HG02642 (cell line): ENCODE measurements around the gene UGT1A9.
"Not testable (repeated sequence)": the region's sequence is repeated elsewhere in the genome, so short reads cannot be mapped to it uniquely, and the experiment has no call there.

Experiments
- ATAC-seq: cut with Tn5 transposase; IDR thresholded peaks from one replicate; pipeline ENCODE4 v1.9.1; 2021; ENCODE audit warnings: mild to moderate bottlenecking; ENCODE audit not compliant: unreplicated experiment, poor library complexity

The UGT1A9 gene

DNA sequence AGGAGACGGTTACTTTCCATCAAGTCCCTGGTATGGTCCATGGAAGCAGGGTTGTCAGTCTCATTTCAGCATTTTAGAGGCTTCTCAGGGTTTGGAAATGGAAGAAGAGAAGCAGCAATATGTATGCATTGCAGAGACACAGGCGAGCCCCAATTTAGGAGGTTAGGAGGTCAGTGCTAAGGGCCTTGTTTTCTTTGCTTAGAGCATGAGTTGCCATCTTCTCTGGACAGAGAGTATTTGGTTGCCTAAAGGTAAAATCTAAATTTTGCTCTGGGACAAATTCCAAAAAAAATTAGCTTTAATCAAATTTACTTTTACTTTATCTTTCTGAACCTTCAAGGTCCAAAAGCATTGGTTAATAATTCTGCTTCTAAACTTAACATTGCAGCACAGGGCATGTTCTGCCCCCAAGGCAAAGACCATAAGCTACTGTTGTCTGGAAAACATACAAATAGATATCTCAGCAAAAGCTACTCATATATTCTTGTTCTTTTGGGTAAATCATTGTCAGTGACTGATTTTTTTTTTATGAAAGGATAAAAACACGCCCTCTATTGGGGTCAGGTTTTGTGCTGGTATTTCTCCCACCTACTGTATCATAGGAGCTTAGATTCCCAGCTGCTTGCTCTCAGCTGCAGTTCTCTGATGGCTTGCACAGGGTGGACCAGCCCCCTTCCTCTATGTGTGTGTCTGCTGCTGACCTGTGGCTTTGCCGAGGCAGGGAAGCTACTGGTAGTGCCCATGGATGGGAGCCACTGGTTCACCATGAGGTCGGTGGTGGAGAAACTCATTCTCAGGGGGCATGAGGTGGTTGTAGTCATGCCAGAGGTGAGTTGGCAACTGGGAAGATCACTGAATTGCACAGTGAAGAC, at the start of gene UGT1A9:
UGT1A9 (plus strand) TSS at position 609 of the 872 bp plus-strand sequence; CDS start at position 646, 37 bp downstream.
- no peak for ATAC-seq

DNA sequence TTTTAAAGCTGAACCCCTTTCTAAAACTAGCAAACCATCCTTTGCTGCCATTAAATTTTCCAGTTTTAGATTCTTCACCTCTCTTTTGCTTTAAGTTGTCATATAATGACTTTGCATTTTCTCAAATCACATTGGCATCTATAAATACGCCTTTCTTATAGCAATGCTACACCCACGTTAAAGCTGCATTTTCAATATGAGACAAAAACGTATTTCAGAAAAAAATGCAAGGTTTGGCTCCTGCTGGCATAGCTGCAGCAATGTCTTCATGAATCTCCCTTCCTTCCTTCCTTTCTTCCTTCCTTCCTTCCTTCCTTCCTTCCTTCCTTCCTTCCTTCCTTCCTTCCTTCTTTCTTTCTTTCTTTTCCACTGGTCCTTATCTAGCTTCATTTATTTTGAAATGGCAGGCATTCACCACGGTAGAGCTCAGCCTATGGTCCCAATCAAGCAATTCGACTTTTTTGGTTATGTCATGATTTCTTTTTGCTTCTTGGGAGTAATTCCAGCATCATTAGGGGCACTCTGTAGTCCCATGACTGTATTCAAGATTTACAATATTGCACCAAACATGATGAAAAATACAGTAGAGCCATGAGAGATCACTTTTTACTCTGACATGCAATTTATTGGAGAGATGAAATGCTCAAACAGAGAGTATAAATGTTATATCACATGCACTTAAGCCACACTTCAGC, 44.2 kb upstream of the UGT1A9 start:
- no peak for ATAC-seq

DNA sequence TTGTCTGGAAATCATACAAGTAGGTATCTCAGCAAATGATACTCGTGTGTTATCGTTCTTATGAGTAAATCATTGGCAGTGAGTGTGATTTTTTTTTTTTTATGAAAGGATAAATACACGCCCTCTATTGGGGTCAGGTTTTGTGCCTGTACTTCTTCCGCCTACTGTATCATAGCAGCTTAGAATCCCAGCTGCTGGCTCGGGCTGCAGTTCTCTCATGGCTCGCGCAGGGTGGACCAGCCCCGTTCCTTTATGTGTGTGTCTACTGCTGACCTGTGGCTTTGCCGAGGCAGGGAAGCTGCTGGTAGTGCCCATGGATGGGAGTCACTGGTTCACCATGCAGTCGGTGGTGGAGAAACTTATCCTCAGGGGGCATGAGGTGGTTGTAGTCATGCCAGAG, 35.4 kb upstream of the UGT1A9 start, which contains the start of gene UGT1A10:
UGT1A10 (plus strand) TSS at position 143 of the 400 bp plus-strand sequence; CDS start at position 218, 75 bp downstream.
- ATAC-seq = not testable (repeated sequence)

DNA sequence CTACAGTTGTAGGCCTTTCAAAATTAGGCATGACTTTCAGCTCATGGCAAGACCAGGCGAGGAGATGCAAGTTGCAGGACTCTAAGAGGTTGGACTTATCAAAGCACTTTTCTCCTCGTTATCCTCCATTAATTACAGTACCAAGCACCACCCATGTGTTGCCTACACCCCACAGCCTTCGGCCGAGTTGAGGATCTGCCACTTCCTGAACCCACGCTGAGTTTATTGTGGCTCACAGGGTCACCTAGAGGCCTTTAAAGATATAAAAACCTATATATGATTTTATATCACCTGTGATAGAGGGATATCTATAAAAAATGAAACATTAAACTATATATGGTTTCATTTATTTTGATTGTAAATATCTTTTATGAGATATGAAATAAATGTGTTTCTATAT, 32.9 kb upstream of the UGT1A9 start:
- no peak for ATAC-seq

DNA sequence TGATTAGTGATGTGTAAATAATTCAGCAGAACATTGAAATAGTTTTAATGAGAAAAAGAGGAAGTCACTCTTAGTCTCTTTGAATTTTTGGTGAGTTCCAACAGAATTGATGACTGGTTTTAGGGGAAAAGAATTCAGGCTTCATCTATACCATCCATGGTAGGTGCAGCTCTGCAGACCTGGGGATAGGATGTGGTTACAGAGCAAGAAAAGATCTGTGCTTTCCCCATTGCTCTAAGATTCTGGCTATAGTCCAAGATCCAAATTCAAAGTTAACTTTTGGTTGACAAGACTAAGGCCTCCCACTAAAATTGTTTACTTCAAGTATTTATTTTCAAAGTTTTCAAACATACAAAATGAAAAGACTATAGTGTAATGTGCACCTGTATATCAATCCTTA, 31.8 kb upstream of the UGT1A9 start:
- no peak for ATAC-seq

DNA sequence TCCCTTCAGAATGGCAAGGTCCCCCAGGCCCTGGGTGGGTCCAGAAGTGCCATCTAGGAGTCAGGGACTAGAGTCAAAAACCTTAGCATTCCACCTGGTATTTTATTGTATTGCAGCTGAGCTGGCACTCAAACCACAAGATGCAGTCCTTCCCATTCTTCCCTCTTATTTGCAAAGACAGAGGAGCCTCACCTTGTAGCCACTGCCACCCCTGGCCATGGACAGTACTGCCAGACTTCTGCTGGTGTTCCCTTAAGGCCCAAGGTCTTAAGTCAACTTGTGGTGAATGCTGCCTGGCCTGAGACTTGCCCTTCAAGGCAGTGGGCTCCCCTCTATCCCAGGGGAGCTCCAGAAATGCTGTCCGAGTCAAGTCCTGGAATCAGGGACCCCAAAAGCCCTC, 28.6 kb upstream of the UGT1A9 start:
- no peak for ATAC-seq

DNA sequence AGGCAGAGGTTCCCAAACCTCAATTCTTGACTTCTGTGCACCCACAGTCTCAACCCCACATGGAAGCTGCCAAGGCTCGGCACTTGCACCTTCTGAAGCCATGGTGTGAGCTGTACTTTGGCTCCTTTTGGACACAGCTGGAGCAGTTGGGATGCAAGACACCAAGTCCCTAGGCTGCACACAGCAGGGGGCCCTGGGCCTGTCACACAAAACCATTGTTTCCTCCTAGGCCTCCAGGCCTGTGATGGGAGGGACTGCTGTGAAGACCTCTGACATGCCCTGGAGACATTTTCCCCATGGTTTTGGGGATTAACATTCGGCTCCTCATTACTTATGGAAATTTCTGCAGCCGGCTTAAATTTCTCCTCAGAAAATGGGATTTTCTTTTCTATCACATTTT, 25.7 kb upstream of the UGT1A9 start:
- ATAC-seq = not testable (repeated sequence)

DNA sequence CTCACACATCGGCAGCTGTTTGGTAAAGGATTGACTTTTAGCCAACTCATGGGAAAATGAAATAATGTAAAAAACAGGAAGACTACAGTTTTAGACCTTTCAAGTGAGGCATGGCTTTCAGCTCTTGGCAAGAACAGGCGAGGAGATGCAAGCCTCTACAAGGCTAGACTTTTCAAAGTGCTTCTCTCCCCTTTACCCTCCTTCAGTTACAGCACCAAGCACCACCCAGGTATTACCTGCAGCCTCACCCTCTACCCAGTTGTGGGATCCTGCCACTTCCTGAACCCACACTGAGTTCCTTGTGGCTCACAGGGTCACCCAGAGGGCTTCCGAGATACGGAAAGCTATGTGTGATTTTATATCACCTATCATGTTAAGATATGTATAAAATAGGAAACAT, 20.7 kb upstream of the UGT1A9 start:
- ATAC-seq = no peak

DNA sequence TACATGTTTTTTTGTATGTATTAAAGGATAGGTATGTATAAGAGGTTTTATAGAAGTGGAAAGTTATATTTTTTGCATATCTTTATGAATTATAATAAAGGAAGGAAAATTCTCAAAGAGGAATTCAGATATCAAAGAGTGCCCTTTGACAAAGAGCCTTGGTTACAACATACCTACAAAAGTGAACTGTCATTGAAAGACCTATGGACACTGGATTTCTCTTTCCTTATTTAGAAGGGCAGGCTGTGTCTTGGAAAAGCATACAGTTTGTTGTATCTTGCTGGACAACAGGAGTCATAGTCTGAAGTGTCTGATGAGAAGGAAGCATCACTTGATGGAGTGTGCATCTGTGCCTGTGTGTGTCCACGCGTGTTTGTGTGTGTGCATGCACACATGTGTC, 20.3 kb upstream of the UGT1A9 start:
- ATAC-seq = no peak

DNA sequence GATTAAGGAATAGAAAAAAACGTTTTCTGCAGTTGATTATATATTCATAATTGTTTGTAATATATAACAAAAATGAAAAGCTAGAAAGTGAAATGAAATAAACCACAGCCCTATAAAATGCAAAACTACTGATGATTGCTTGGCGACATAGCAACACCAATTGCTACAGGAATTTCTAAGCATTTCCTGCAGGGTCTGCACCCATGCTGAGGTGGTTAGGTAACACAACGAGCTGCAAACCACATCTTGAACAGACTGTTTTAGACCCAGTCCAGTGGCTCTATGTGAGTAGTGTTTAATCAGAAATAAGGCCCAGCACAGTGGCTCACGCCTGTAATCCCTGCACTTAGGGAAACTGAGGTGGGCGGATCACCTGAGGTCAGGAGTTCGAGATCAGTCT, 17.2 kb upstream of the UGT1A9 start:
- ATAC-seq = no peak

DNA sequence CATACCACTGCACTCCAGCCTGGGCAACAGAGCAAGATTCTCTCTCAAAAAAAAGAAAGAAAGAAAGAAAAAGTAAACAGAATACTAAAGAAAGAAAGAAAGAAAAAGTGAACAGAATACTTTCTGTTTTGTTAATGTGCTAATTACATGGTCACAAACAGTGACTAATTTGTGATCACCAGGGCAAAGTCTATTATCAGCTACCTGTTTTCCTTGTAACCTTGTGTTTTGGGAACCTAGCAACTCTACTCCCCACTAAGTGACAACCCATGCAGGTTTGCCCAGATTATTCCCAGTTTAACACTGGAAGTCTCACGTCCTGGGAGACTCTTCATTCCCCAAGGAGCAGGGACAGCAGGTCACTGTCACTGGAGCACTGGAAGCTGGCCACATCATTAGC, 16.7 kb upstream of the UGT1A9 start:
- ATAC-seq = no peak

DNA sequence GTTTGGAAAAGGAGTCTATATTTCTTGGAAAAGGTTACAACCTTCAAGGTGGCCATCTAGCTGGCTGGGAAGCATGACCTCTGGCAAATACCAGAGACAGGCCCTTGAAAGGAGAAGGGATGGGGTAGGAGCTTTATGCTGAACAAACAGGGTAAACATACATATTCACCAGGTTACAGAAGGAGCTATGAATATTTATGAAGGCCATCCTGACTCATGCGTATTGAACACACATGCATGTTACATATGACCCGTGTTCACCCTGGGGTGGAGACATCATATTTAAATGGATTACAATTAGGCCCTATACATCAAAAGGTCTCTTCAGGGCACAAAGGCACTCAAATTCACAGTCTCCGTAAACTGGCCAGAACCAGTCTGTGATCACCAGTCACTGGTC, 15.8 kb upstream of the UGT1A9 start:
- not testable (repeated sequence) for ATAC-seq

DNA sequence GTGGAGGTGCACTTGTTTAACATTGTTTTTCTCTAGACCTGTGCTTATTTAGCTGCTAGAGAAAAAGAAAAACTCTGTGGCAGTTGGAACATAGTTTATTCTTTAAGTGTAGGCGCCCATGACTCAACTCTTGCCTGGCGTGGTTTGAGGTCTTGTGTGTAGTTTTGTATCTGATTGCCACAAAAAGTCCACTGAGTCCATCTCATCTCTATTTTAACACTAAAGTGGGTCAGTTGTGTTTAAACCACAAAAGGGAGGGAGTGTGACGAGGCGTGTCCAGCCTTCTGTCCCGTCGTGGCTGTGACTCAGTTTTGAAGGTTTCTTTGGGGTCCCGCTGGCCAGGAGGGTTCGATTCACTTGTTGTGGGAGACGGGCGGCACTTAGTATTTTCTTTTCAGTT, 15.3 kb upstream of the UGT1A9 start:
- ATAC-seq = no peak

DNA sequence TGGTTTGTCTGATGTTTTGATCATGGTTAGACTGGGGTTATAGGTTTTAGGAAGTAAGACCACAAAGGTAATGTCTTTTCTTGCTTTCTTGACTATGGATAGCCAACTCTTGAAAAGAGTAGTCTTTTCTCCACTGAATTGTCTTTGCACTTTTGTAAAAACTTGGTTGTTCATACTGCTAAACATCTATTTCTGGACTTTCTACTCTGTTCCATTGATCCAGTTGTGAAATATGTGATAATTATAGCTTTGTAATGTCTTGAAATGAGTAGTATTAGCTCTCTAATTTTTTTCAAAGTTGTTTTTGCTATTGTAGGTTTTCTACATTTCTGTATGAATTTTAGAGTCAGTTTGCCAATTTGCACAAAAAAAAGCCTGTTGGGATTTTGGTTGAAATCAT, 13.1 kb upstream of the UGT1A9 start:
- no peak for ATAC-seq

DNA sequence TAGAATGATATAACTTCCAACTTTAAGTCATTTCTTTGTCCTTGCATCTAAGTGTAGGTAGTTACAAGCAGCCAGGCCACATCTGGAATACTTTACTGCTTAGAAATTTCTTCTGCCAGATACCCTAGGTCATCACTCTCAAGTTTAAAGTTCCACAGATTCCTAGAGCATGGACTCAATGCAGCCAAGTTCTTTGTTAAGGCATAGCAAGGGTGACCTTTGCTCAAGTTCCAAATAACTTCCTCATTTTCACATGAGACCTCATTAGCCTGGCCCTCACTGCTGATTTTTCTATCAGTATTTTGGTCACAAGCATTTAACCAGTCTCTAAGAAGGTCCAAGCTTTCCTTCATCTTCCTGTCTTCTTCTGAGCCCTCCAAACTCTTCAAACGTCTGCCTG, 7.8 kb upstream of the UGT1A9 start:
- ATAC-seq = no peak

DNA sequence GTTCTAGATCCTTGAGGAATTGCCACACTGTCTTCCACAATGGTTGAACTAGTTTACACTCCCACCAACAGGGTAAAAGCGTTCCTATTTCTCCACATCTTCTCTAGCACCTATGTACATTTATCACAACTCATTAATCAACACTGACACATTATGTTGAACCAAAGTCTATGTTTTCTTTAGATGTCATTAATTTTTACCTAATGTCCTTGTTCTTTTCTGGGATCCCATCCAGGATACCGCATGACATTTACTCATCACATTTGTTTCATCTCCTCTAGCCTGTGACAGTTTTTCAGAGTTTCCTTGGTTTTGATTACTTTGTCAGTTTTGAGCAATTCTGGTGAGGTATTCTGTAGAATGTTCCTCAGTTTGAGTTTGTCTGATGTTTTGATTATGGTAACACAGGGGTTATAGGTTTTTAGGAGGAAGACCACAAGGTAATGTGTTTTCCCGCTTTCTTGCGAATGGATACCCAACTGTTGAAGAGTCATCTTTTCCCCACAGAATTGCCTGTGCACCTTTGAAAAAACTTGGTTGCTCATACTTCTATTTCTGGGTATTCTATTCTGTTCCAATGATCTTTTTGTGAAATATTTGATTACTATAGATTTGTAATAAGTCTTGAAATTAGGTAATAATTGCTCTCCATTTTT, 3.0 kb upstream of the UGT1A9 start:
- no peak for ATAC-seq

DNA sequence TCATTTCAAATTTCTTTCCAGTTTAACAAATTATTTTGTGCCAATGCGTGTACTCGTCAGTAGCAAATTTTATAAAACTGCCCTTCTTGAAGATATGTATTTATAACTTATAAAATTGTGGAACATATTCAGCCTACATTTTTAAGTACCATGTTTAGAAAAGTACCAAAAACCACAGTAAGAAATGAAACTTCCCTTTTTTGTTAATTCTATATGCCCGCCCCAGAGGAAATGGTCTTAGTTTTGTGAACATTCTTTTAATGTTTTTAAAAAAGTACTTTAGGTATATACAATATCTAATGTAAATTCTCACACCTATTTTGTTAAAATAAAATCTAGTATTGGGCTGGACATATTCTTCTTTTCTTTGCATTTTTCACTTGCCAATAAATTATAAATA, 1.2 kb downstream of the UGT1A9 start:
- no peak for ATAC-seq

DNA sequence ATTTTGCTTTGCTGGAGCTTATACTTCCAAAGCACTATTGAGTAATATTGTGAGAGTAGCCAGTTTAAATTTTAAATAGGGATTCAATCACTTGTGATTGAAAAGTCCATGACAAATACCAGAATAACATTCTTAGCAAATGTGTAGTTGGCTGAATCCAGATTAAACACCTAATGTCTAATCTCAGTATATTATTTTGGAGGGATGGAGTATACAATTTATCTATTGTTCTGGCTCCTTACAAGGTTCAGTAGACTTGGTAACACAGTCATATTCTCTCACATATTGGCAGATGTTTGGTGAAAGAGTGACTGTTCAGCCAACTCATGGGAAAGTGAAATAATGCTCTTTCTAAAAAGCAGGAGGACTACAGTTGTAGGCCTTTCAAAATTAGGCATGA, 2.2 kb downstream of the UGT1A9 start:
- ATAC-seq = no peak

DNA sequence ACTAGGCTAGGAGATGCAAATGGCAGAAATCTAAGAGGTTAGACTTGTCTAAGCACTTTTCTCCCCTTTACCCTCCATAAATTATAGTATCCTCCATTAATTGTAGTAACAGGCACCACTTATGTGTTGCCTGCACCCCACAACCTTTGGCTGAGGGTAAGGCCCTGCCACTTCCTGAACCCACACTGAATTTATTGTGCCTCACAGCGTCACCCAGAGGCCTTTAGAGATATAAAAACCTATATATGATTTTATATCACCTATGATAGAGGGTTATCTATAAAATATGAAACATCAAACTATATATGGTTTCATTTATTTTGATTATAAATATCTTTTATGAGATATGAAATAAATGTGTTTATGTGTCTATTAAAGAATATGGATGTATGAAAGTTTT, 2.6 kb downstream of the UGT1A9 start:
- no peak for ATAC-seq

DNA sequence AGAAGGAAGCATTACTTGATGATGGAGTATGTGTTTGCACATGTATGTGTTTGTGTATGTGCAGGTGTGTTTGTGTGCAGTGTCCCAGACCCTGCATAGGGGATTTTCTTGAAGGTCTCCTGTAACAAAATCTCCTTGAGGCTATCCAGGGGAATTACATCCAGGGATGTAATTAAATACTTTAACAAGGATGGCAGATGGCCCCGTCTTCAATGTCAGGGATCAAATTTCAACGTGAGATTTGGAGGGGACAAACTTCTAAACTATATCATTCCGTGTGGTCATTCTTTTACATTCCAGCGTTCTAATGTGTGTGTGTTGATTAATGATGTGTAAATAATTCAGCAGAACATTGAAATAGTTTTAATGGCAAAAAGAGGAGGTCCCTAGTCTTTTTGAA, 3.3 kb downstream of the UGT1A9 start:
- ATAC-seq = no peak

DNA sequence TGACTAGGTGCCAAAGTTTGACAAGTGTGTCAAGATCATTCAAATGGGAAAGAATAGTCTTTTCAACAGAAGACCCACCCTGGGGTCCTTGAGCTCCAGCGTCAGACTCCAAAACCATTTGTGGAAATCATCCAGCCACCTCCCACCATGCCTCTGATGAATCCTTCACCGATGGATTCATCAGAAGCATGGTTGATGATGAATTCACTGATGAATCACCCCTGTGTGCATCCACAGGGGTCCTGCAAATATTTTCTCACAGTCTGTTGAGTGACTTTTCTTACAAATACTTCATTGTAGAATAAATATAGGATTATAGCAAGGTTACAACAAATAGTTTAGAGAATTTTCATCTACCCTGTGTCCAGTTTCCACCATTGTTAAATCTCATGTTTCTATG, 4.3 kb downstream of the UGT1A9 start:
- no peak for ATAC-seq
